ENCODE measurements around the gene IL17RE.

IL17RE gene

DNA sequence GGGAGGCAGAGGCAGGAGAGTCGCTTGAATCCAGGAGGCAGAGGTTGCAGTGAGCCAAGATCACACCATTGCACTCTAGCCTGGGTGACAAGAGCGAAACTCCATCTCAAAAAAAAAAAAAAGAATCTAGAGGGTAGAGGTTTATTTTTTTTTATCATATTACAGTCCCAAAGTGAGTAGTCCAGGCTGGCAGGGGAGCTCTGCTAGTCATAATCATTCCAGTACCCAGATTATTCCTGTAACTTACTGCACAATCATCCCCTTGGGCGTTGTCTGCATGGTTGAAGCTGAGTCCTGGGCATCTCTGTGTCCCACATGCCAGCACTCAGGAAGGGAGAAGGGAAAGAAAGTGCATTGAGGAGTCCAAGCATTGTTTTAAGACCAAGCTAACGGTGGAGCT, 39.5 kb downstream of the IL17RE start:
- no peaks in the 10 kb centered on the region for H3K4me1 ChIP-seq (ENCODE audit: control insufficient read depth, low read depth, low read length)
- no peaks in the 10 kb centered on the region for H3K27me3 ChIP-seq (ENCODE audit: control insufficient read depth, insufficient read depth, low read length)
- no peaks in the 10 kb centered on the region for H3K36me3 ChIP-seq (ENCODE audit: control insufficient read depth, low read depth, low read length)
- H3K4me3 ChIP-seq (ENCODE audit: low read length), result no peak overlapping the region
- no peak overlapping the region for H3K9ac ChIP-seq (ENCODE audit: low read length)
- H3K27ac ChIP-seq (ENCODE audit: low read length), result no peak overlapping the region
- no peaks in the 10 kb centered on the region for H3K9me3 ChIP-seq (ENCODE audit: control insufficient read depth, low read depth, low read length)

DNA sequence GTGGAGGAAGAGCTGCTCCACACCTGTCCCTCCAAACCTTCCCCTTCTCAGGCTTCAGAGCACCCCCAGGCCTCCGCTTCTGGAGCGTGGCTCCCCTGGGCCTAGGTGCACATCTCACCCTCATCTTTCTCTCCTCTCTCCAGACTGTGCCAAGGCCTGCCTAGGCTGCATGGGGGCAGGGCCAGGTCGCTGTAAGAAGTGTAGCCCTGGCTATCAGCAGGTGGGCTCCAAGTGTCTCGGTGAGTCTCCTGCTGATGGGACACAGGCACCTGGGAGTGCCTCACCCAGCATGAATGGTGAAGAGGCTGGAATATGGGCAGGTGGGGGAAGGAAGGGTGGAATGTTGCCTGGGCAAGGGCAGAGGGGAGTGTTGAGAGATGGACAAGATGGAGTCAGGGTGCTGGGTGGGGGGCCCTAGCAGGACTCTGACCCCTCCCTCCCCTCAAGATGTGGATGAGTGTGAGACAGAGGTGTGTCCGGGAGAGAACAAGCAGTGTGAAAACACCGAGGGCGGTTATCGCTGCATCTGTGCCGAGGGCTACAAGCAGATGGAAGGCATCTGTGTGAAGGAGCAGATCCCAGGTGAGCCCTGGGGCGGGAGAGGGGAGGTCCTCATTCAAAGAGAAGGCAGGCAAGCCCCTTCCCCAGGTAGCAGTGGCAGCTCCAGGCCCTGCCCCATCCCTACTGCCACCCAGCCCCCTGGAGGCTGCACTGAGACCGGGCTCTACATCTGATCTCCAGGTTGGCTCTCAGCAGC, 40.5 kb downstream of the IL17RE start:
- Histone ChIP-seq H3K27me3 (ENCODE audit: control insufficient read depth, insufficient read depth, low read length) (no peaks in the 10 kb centered on the region), H3K4me3 (ENCODE audit: low read length) (no peak overlapping the region), H3K36me3 (ENCODE audit: control insufficient read depth, low read depth, low read length) (no peaks in the 10 kb centered on the region), H3K9ac (ENCODE audit: low read length) (no peak overlapping the region), H3K9me3 (ENCODE audit: control insufficient read depth, low read depth, low read length) (no peaks in the 10 kb centered on the region), H3K27ac (ENCODE audit: low read length) (no peak overlapping the region), H3K4me1 (ENCODE audit: control insufficient read depth, low read depth, low read length) (no peaks in the 10 kb centered on the region)

DNA sequence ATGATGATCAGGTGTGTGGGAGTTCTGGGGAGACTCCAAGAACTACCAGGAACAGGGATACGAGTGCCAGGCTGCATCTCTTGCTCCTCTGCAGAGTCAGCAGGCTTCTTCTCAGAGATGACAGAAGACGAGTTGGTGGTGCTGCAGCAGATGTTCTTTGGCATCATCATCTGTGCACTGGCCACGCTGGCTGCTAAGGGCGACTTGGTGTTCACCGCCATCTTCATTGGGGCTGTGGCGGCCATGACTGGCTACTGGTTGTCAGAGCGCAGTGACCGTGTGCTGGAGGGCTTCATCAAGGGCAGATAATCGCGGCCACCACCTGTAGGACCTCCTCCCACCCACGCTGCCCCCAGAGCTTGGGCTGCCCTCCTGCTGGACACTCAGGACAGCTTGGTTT, 41.6 kb downstream of the IL17RE start:
- no peak overlapping the region for H3K27ac ChIP-seq (ENCODE audit: low read length)
- H3K9me3 ChIP-seq (ENCODE audit: control insufficient read depth, low read depth, low read length), result no peaks in the 10 kb centered on the region
- no peak overlapping the region for H3K9ac ChIP-seq (ENCODE audit: low read length)
- H3K4me1 ChIP-seq (ENCODE audit: control insufficient read depth, low read depth, low read length), result no peaks in the 10 kb centered on the region
- H3K4me3 ChIP-seq (ENCODE audit: low read length), result no peak overlapping the region
- peaks cover 3% of the 10 kb centered on the region for H3K36me3 ChIP-seq (ENCODE audit: control insufficient read depth, low read depth, low read length)
- H3K27me3 ChIP-seq (ENCODE audit: control insufficient read depth, insufficient read depth, low read length), result no peaks in the 10 kb centered on the region

DNA sequence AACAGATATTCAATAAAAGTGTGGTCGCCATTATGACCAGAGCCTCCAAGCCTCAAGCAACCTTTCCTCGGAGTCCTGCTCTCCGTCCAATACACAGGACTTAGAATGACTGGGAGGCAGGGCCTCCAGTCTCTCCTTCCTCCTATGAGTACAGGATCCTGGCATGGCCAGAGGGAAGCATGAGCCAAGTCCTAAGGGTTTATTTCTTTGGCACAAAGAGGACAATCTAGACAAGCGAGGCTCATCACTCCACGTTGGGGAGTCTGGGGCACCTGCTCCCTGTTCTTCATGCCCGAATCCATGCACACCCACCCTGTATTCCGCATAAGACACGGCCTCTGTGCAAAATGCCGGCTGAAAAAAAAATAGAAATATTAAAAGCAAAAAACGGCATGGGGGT, 42.7 kb downstream of the IL17RE start:
- Histone ChIP-seq H3K9ac (ENCODE audit: low read length) (no peak overlapping the region), H3K9me3 (ENCODE audit: control insufficient read depth, low read depth, low read length) (no peaks in the 10 kb centered on the region), H3K27ac (ENCODE audit: low read length) (no peak overlapping the region), H3K4me3 (ENCODE audit: low read length) (no peak overlapping the region), H3K4me1 (ENCODE audit: control insufficient read depth, low read depth, low read length) (no peaks in the 10 kb centered on the region), H3K36me3 (ENCODE audit: control insufficient read depth, low read depth, low read length) (peaks cover 3% of the 10 kb centered on the region), H3K27me3 (ENCODE audit: control insufficient read depth, insufficient read depth, low read length) (no peaks in the 10 kb centered on the region)

DNA sequence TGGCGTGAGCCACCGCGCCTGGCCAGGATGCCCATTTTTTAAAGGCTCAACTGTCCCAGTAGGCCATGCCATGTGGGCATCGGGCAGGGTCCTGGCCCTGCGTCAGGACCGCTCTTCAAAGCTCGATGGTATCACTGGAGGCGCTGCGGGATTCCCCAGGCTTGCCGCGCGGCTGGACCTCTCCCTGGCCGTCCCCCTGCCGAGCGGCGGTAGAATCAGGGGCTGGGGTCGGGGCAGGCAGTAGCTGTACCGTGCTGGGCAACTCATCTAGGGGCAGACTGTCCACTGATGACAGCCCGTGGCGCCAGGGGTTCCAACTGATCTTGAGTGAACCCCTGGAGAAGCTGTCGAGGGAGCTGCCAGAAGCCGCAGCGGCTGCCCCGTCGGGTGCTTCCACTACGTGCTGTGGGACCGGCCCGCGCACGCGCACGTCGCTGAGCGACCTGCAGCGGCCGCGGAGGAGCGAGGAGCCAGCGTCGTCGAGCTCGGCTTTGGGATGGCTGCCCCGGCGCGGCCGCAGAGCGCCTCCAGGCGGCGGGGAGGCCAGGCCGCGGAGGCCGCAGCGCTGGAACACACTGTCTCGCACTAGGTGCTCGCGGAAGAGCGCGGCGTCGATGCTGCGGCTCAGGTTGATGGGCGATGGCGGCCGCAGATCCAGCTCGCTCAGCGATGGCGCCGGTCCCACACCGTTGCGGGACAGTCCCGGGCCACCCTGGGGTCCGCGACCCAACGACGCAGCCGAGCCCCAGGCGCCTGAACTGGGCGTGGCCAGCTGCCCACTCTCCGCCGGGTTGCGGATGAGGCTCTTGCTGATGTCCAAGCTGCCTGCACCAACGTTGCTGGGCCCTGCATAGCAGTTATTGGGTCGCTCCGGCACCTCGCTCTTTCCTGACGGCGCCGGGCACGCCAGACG, 43.7 kb downstream of the IL17RE start:
- Histone ChIP-seq H3K9ac (ENCODE audit: low read length) (peak overlapping the region; percentile 36), H3K27ac (ENCODE audit: low read length) (no peak overlapping the region), H3K9me3 (ENCODE audit: control insufficient read depth, low read depth, low read length) (no peaks in the 10 kb centered on the region), H3K4me3 (ENCODE audit: low read length) (peak overlapping the region; percentile 71), H3K36me3 (ENCODE audit: control insufficient read depth, low read depth, low read length) (peaks cover 3% of the 10 kb centered on the region), H3K27me3 (ENCODE audit: control insufficient read depth, insufficient read depth, low read length) (no peaks in the 10 kb centered on the region), H3K4me1 (ENCODE audit: control insufficient read depth, low read depth, low read length) (no peaks in the 10 kb centered on the region)

DNA sequence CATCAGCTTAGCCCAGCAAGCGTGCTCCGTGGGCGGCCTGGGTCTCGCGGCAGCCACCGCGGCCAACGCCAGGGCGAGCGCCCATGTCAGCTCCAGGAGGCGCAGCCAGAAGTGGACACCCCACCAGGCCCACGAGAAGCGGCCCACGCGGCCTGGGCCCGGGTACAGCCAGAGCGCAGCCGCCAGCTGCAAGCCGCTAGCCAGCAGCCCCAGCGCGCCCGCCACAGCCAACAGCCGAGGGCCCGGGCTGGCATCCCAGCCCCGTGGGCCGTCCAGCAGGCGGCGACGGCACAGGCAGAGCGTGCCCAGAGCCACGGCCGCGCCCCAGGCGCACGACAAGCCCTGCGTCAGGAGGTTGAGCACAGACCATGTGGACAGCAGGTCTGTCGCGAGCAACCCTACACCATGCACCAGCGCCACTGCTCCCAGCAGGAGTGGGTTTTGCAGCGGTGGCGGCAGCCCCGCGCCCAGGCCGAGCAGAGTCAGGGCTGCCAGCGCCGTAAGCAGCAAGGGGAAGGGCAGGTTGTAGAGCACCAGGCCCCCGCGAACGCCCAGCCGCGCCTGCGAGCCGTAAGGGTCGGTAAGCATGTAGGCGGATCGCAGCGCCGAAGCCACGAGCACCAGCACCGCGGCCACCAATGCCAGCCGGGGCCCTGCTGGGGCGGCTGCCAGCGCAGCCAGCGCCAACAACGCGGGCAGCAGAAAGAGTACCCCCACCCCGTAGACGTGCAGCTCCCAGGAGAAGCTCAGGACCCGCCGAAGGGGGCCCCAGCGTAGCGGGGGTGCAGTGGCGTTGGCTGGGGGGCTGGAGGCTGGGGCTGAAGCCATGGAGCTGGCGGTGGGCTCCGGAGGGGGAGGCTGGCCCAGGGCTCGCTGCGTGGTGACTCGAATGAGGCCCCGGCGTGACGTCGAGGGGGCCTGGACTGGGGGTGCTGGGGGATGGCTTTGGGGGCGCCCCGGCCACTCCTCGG, 44.7 kb downstream of the IL17RE start:
- Histone ChIP-seq H3K4me1 (ENCODE audit: control insufficient read depth, low read depth, low read length) (no peaks in the 10 kb centered on the region), H3K27ac (ENCODE audit: low read length) (no peak overlapping the region), H3K4me3 (ENCODE audit: low read length) (peak overlapping the region; percentile 71), H3K9me3 (ENCODE audit: control insufficient read depth, low read depth, low read length) (no peaks in the 10 kb centered on the region), H3K9ac (ENCODE audit: low read length) (no peak overlapping the region), H3K36me3 (ENCODE audit: control insufficient read depth, low read depth, low read length) (peaks cover 3% of the 10 kb centered on the region), H3K27me3 (ENCODE audit: control insufficient read depth, insufficient read depth, low read length) (no peaks in the 10 kb centered on the region)

DNA sequence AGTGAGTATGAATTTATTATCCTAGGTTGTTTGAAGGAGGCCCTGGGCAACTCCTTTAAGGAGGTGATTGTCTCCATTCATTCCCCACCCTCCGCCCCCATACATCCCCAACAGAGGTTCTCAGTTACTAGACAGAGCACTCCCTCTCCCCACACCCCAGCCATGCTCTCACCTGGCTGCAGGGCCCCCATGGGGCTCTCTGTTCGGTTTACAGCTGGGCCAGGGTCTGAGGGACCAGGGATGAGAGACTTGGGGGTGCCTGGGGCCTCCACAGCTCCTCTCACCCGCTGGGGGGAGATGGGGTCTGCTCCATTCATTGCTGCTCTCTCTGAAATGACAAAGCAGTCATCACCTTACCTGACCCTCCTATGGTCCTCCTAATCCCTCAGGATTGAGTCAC, 45.9 kb downstream of the IL17RE start:
- Histone ChIP-seq H3K4me3 (ENCODE audit: low read length) (no peak overlapping the region), H3K27ac (ENCODE audit: low read length) (no peak overlapping the region), H3K27me3 (ENCODE audit: control insufficient read depth, insufficient read depth, low read length) (no peaks in the 10 kb centered on the region), H3K9ac (ENCODE audit: low read length) (no peak overlapping the region), H3K9me3 (ENCODE audit: control insufficient read depth, low read depth, low read length) (no peaks in the 10 kb centered on the region), H3K36me3 (ENCODE audit: control insufficient read depth, low read depth, low read length) (peaks cover 3% of the 10 kb centered on the region), H3K4me1 (ENCODE audit: control insufficient read depth, low read depth, low read length) (no peaks in the 10 kb centered on the region)

DNA sequence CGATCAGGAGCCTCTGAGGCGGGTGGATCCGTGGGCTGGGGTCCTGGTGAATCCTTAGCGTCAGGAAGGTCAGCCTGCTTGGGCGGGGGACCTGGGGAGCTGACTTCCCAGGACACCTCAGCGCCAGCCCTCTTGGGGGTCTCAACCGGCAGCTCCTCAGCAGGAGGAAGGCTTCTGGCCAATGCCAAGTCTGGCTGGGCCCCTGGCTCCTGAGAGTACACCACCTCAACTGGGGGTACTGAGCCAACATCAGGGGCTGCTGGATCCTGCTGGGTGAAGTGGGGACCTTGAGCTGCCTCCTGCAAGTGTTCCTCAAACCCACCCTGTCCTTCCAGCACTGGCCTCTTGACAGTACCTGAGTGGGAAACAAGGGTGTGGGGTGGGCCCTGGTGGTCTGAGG, 46.5 kb downstream of the IL17RE start:
- Histone ChIP-seq H3K4me3 (ENCODE audit: low read length) (no peak overlapping the region), H3K9ac (ENCODE audit: low read length) (no peak overlapping the region), H3K27ac (ENCODE audit: low read length) (no peak overlapping the region), H3K36me3 (ENCODE audit: control insufficient read depth, low read depth, low read length) (peaks cover 3% of the 10 kb centered on the region), H3K9me3 (ENCODE audit: control insufficient read depth, low read depth, low read length) (no peaks in the 10 kb centered on the region), H3K4me1 (ENCODE audit: control insufficient read depth, low read depth, low read length) (no peaks in the 10 kb centered on the region), H3K27me3 (ENCODE audit: control insufficient read depth, insufficient read depth, low read length) (no peaks in the 10 kb centered on the region)

DNA sequence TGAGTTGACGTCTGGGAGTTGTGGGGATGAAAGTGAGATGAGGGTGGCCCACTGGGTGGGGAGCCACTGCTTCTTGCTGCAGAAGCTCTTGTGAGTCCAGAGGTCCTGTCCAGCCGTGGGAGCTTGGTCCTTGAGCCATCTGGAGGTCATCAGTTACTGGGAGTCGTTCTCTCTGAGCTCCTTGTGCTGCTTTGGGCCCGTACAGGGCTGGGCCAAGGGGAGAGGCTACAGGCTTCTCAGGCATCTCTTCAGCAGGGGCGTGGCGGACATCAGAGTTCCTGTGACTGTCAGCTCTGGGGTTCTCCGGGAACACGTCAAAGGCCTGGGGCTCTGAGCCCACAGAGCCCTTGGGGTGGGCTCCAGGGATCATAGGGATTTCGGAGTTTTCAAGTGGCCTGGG, 47.0 kb downstream of the IL17RE start:
- Histone ChIP-seq H3K4me3 (ENCODE audit: low read length) (no peak overlapping the region), H3K9ac (ENCODE audit: low read length) (no peak overlapping the region), H3K27me3 (ENCODE audit: control insufficient read depth, insufficient read depth, low read length) (peaks cover 4% of the 10 kb centered on the region), H3K27ac (ENCODE audit: low read length) (no peak overlapping the region), H3K4me1 (ENCODE audit: control insufficient read depth, low read depth, low read length) (peaks cover 4% of the 10 kb centered on the region), H3K36me3 (ENCODE audit: control insufficient read depth, low read depth, low read length) (peaks cover 3% of the 10 kb centered on the region), H3K9me3 (ENCODE audit: control insufficient read depth, low read depth, low read length) (no peaks in the 10 kb centered on the region)

DNA sequence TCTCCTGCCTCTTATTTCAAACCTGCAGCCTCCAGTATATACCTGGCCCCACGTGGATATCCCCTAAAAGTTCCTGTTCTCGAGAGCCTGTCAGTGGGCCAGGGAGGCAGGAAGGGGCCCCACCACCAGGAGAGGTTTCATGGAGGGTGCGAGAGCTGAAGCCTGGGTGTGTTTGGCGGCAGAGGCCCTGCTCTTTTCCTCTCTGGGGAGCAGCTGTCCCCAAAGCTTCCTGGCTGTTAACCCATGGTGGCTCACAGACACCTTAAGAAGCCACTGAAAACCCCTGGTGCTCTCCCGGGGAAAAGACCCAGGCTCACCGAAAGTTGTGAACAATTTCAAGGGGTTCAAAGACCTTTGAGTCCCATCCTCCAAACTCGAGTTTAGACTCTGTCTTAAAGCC, 48.5 kb downstream of the IL17RE start:
- Histone ChIP-seq H3K4me1 (ENCODE audit: control insufficient read depth, low read depth, low read length) (peaks cover 16% of the 10 kb centered on the region), H3K9ac (ENCODE audit: low read length) (peak overlapping the region; percentile 33), H3K27ac (ENCODE audit: low read length) (no peak overlapping the region), H3K36me3 (ENCODE audit: control insufficient read depth, low read depth, low read length) (peaks cover 3% of the 10 kb centered on the region), H3K27me3 (ENCODE audit: control insufficient read depth, insufficient read depth, low read length) (peaks cover 11% of the 10 kb centered on the region), H3K9me3 (ENCODE audit: control insufficient read depth, low read depth, low read length) (no peaks in the 10 kb centered on the region), H3K4me3 (ENCODE audit: low read length) (peak overlapping the region; percentile 78)

DNA sequence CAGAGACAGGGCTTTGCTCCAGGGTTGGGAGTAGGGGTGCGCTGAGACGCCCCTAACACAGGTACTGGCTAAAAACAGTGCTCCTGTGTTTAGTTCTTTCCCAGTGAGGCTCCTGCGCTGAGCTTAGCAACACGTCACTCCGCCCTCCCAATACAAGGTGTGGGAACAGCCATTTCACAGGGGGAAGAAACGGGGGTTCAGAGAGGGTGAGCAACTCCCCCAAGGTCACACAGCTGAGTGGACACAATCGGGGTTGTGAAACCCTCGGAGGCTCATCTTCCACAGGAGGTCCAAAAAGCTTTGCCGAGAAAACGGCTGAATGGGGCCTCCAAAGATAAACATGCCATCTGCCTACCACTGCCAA, 48.9 kb downstream of the IL17RE start:
- peaks cover 12% of the 10 kb centered on the region for H3K27me3 ChIP-seq (ENCODE audit: control insufficient read depth, insufficient read depth, low read length)
- H3K4me3 ChIP-seq (ENCODE audit: low read length), result peak overlapping the region; percentile 78
- H3K36me3 ChIP-seq (ENCODE audit: control insufficient read depth, low read depth, low read length), result peaks cover 3% of the 10 kb centered on the region
- H3K4me1 ChIP-seq (ENCODE audit: control insufficient read depth, low read depth, low read length), result peaks cover 16% of the 10 kb centered on the region
- H3K27ac ChIP-seq (ENCODE audit: low read length), result no peak overlapping the region
- no peaks in the 10 kb centered on the region for H3K9me3 ChIP-seq (ENCODE audit: control insufficient read depth, low read depth, low read length)
- peak overlapping the region; percentile 33 for H3K9ac ChIP-seq (ENCODE audit: low read length)

All from iPS-18a (cell line).